HEK293 (cell line): ENCODE measurements around the gene PAQR7.

ENCODE experiments used
- CTCF ChIA-PET: fragments of 350-600 bp; formaldehyde crosslinking; extraction: SDS; loops from one replicate; lab custom pipeline; 2021; ENCODE audit warnings: antibody characterized with exemption; lab: Yijun Ruan, JAX
- POLR2A ChIA-PET: fragments of 300-600 bp; formaldehyde crosslinking; extraction: SDS; loops from one replicate; lab custom pipeline; 2020; ENCODE audit warnings: antibody characterized with exemption, inconsistent platforms; lab: Yijun Ruan, JAX
- H3K27ac ChIP-seq: fragments of 200-500 bp; sonication (Bioruptor generic); 2 replicates; pipeline ENCODE4 v1.5.1; 2014; ENCODE audit warnings: low read depth, low read length, control low read depth, inconsistent platforms; ENCODE audit errors: extremely low read depth
- H3K36me3 ChIP-seq, 2 experiments: fragments of 200-500 bp in 1 of 2; sonication (Bioruptor generic) in 1 of 2; 1 replicate in 1 of 2; 2 replicates in 1 of 2; pipeline ENCODE4 v1.5.1; 2014 to 2017; ENCODE audit warnings: inconsistent platforms in 2 of 2, low read length in 2 of 2; ENCODE audit not compliant: control insufficient read depth in 2 of 2, insufficient read depth in 1 of 2
- H3K4me1 ChIP-seq: fragments of 200-500 bp; sonication (Bioruptor generic); 2 replicates; pipeline ENCODE4 v1.5.1; 2014; ENCODE audit warnings: mild to moderate bottlenecking, low read length, inconsistent platforms; ENCODE audit not compliant: control insufficient read depth, insufficient read depth
- H3K4me3 ChIP-seq: 2 replicates; pipeline ENCODE4 v1.5.1; 2011; ENCODE audit warnings: low read depth, mild to moderate bottlenecking, control low read depth, low read length, moderate library complexity
- H3K9me3 ChIP-seq: fragments of 200-500 bp; sonication (Bioruptor generic); 2 replicates; pipeline ENCODE4 v1.5.1; 2014; ENCODE audit warnings: low read depth, low read length, inconsistent platforms; ENCODE audit not compliant: control insufficient read depth, insufficient read depth
- ZBTB17 ChIP-seq: fragments of 450-650 bp; formaldehyde crosslinking; IDR thresholded peaks from 2 replicates; pipeline ENCODE4 v1.5.1; 2016; ENCODE audit warnings: missing biosample characterization, missing genetic modification characterization
- ZFP3 ChIP-seq: fragments of 450-650 bp; formaldehyde crosslinking; IDR thresholded peaks from 2 replicates; pipeline ENCODE4 v1.5.1; 2016; ENCODE audit warnings: low read depth, missing biosample characterization, missing genetic modification characterization

PAQR7 gene

GRCh38 chr1:25813071-25813733 lies 62.3 kb downstream of the PAQR7 start:
- Histone ChIP-seq H3K9me3 (no peaks in the 10 kb centered on the region), H3K36me3 (peaks cover 7 to 84% of the 10 kb centered on the region in 2 experiments; a peak in 2 of 3 replicates), H3K27ac (no peak overlapping the region), H3K4me3 (no peak overlapping the region), H3K4me1 (no peaks in the 10 kb centered on the region; the same call in 1 of the 2 replicates)
- ChIA-PET CTCF (no interaction called here), POLR2A (no interaction called here)
- no peak for TF ChIP-seq ZBTB17 (tag by site-specific recombination)
- peak; percentile 71 for TF ChIP-seq ZFP3 (tag by site-specific recombination)
